Astrocyte (in vitro differentiated cells and primary cell): ENCODE measurements around the gene BTN2A1. TPM values are rescaled to one million over a fixed set of nuclear protein-coding genes. Genes with fewer than 3 reads are reported as not detected.

Experiments
- DNase-seq: peaks from one replicate; pipeline ENCODE4 v3.0.0-alpha.2; 2010; ENCODE audit warnings: low read depth
- FAIRE-seq: peaks from 2 replicates; lab custom pipeline; 2011; peaks lifted over from hg19 to GRCh38; lab: Jason Lieb, UNC
- H2AFZ ChIP-seq: 2 replicates; pipeline ENCODE4 v1.6.0; 2012; ENCODE audit warnings: low read depth, low read length, inconsistent platforms
- H3K27ac ChIP-seq: 2 replicates; pipeline ENCODE4 v1.5.1; 2011; ENCODE audit warnings: low read depth, low read length, inconsistent platforms
- H3K27me3 ChIP-seq: 2 replicates; pipeline ENCODE4 v1.6.0; 2011; ENCODE audit warnings: low read length, inconsistent platforms; ENCODE audit not compliant: insufficient read depth
- H3K36me3 ChIP-seq: 2 replicates; pipeline ENCODE4 v1.5.1; 2011; ENCODE audit warnings: low read length, inconsistent platforms; ENCODE audit not compliant: insufficient read depth
- H3K4me1 ChIP-seq: 2 replicates; pipeline ENCODE4 v1.5.1; 2011; ENCODE audit warnings: low read length, inconsistent platforms; ENCODE audit not compliant: insufficient read depth
- H3K4me2 ChIP-seq: 2 replicates; pipeline ENCODE4 v1.6.0; 2012; ENCODE audit warnings: low read length, inconsistent platforms
- H3K4me3 ChIP-seq: 2 replicates; pipeline ENCODE4 v1.5.1; 2011; ENCODE audit warnings: low read depth, mild to moderate bottlenecking, low read length, inconsistent platforms; ENCODE audit not compliant: insufficient read depth
- H3K79me2 ChIP-seq: 2 replicates; pipeline ENCODE4 v1.6.0; 2012; ENCODE audit warnings: mild to moderate bottlenecking, low read length, inconsistent platforms; ENCODE audit not compliant: insufficient read depth
- H3K9ac ChIP-seq: 2 replicates; pipeline ENCODE4 v1.6.0; 2012; ENCODE audit warnings: mild to moderate bottlenecking, low read length, inconsistent platforms
- H3K9me3 ChIP-seq: 2 replicates; pipeline ENCODE4 v1.5.1; 2012; ENCODE audit warnings: low read depth, mild to moderate bottlenecking, low read length, inconsistent platforms; ENCODE audit not compliant: insufficient read depth
- H4K20me1 ChIP-seq: 2 replicates; pipeline ENCODE4 v1.6.0; 2012; ENCODE audit warnings: low read length, inconsistent platforms; ENCODE audit not compliant: insufficient read depth
- H3K27ac Mint-ChIP-seq: one replicate; pipeline ENCODE4 v1.8.0; 2021; ENCODE audit warnings: mild to moderate bottlenecking, mixed read lengths; ENCODE audit not compliant: unreplicated experiment
- H3K27me3 Mint-ChIP-seq: one replicate; pipeline ENCODE4 v1.8.0; 2021; ENCODE audit warnings: low read depth, mixed read lengths; ENCODE audit not compliant: unreplicated experiment
- H3K36me3 Mint-ChIP-seq: one replicate; pipeline ENCODE4 v1.8.0; 2021; ENCODE audit warnings: low read depth, mixed read lengths; ENCODE audit not compliant: unreplicated experiment
- H3K4me1 Mint-ChIP-seq: one replicate; pipeline ENCODE4 v1.8.0; 2021; ENCODE audit warnings: low read depth, mixed read lengths; ENCODE audit not compliant: unreplicated experiment
- H3K4me3 Mint-ChIP-seq: one replicate; pipeline ENCODE4 v1.8.0; 2021; ENCODE audit warnings: mild to moderate bottlenecking, moderate library complexity, mixed read lengths; ENCODE audit not compliant: unreplicated experiment
- H3K9me3 Mint-ChIP-seq: one replicate; pipeline ENCODE4 v1.8.0; 2021; ENCODE audit warnings: mild to moderate bottlenecking, mixed read lengths; ENCODE audit not compliant: unreplicated experiment
- EZH2 ChIP-seq: IDR thresholded peaks from 2 replicates; pipeline ENCODE4 v1.6.1; 2012; ENCODE audit warnings: mild to moderate bottlenecking, low read length, inconsistent platforms; ENCODE audit not compliant: insufficient read depth
- total RNA-seq: library from RNA; stranded (reverse); gene quantifications from 2 replicates; pipeline ENCODE4 v1.2.1, GENCODE V29; 2021
- TF ChIP-seq, protein P1 (sequence below): IDR thresholded peaks from 2 replicates; pipeline ENCODE4 v1.5.1; 2011; ENCODE audit warnings: low read depth, mild to moderate bottlenecking, inconsistent platforms, low read length, moderate library complexity; ENCODE audit not compliant: insufficient read depth

BTN2A1 gene
- total RNA-seq, 1 donor from 2014 or later, result 50.4 TPM

- H3K36me3 Mint-ChIP-seq, result no peaks in the 10 kb centered on the region
- TF ChIP-seq EZH2, result no peak
- TF ChIP-seq, protein P1, sequence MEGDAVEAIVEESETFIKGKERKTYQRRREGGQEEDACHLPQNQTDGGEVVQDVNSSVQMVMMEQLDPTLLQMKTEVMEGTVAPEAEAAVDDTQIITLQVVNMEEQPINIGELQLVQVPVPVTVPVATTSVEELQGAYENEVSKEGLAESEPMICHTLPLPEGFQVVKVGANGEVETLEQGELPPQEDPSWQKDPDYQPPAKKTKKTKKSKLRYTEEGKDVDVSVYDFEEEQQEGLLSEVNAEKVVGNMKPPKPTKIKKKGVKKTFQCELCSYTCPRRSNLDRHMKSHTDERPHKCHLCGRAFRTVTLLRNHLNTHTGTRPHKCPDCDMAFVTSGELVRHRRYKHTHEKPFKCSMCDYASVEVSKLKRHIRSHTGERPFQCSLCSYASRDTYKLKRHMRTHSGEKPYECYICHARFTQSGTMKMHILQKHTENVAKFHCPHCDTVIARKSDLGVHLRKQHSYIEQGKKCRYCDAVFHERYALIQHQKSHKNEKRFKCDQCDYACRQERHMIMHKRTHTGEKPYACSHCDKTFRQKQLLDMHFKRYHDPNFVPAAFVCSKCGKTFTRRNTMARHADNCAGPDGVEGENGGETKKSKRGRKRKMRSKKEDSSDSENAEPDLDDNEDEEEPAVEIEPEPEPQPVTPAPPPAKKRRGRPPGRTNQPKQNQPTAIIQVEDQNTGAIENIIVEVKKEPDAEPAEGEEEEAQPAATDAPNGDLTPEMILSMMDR, result no peak
- H3K9ac ChIP-seq, result no peak overlapping the region
- H3K27ac ChIP-seq, result no peak overlapping the region
- no peaks in the 10 kb centered on the region for H3K79me2 ChIP-seq
- no peak overlapping the region for H2AFZ ChIP-seq
- no peak overlapping the region for H3K4me3 ChIP-seq
- no peak overlapping the region for H3K27ac Mint-ChIP-seq
- peaks cover 3% of the 10 kb centered on the region for H3K4me1 Mint-ChIP-seq
- no peak overlapping the region for H3K4me3 Mint-ChIP-seq
- H3K27me3 Mint-ChIP-seq, result peaks cover 13% of the 10 kb centered on the region
- H3K27me3 ChIP-seq, result peaks cover 6% of the 10 kb centered on the region
- H3K36me3 ChIP-seq, result no peaks in the 10 kb centered on the region
- FAIRE-seq, result no peak
- peaks cover 1% of the 10 kb centered on the region for H3K9me3 Mint-ChIP-seq
- no peaks in the 10 kb centered on the region for H3K4me1 ChIP-seq
- no peaks in the 10 kb centered on the region for H3K9me3 ChIP-seq
- H3K4me2 ChIP-seq, result no peak overlapping the region
- no peaks in the 10 kb centered on the region for H4K20me1 ChIP-seq
- no peak for DNase-seq
Observed at GRCh38 chr6:26495281-26495680, 37.5 kb downstream of the BTN2A1 start.

DNA sequence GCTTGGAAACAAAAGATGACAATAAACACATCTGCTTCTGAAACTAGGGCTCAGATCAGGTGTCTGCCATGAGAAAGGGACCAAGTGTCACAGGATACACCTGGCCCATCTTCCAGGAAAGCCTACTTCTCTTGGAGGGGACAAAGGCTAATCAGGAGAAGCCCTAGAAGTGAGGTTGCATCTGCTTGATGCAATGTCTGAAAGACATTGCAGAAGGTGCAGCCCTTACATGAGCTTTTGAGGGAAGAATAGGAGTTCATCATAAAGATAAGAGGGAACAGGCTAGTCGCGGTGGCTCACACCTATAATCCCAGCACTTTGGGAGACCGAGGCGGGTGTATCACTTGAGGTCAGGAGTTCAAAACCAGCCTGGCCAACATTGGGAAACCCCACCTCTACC, 39.9 kb downstream of the BTN2A1 start:
- H2AFZ ChIP-seq, result no peak overlapping the region
- H3K79me2 ChIP-seq, result no peaks in the 10 kb centered on the region
- DNase-seq (no peak), FAIRE-seq (no peak)
- peaks cover 30% of the 10 kb centered on the region for H3K27me3 Mint-ChIP-seq
- H3K4me1 Mint-ChIP-seq, result peaks cover 3% of the 10 kb centered on the region
- no peak overlapping the region for H3K4me3 ChIP-seq
- no peaks in the 10 kb centered on the region for H3K36me3 Mint-ChIP-seq
- no peaks in the 10 kb centered on the region for H3K9me3 ChIP-seq
- H3K27ac ChIP-seq, result no peak overlapping the region
- peaks cover 25% of the 10 kb centered on the region for H3K27me3 ChIP-seq
- H3K9ac ChIP-seq, result no peak overlapping the region
- H4K20me1 ChIP-seq, result no peaks in the 10 kb centered on the region
- no peaks in the 10 kb centered on the region for H3K36me3 ChIP-seq
- TF ChIP-seq EZH2, result no peak
- TF ChIP-seq, protein P1, result no peak
- no peak overlapping the region for H3K4me3 Mint-ChIP-seq
- H3K4me2 ChIP-seq, result no peak overlapping the region
- H3K27ac Mint-ChIP-seq, result no peak overlapping the region
- H3K4me1 ChIP-seq, result no peaks in the 10 kb centered on the region
- H3K9me3 Mint-ChIP-seq, result peaks cover 1% of the 10 kb centered on the region

DNA sequence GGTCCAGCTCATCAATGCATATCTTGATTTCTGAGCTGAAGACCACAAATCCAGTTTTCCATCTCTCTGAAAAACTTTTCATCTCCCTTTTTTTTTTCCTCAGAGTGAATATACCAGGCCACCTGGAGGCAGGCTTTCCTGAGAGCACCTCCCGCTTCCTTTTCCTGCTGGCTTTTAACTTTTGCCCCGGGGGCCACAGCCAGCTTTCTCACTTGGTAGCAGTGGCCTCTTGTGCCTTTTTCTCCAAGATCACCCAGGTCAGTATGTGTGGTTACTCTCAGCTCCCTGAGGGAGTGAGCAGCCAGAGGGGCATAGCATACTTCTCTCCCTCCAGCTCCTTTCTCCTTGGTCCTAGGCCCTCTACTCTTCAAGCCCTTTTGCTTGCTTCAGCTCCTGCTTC, 42.3 kb downstream of the BTN2A1 start, which contains the start of gene BTN1A1:
Gene BTN1A1 (plus strand): TSS at position 202 of the 400 bp plus-strand sequence. CDS start 984 bp downstream, outside the sequence.
- H3K27ac Mint-ChIP-seq, result no peak within 1 kb of the TSS
- H3K4me3 Mint-ChIP-seq, result peak within 1 kb of the TSS; percentile 0
- H3K4me1 Mint-ChIP-seq, result no peaks in the 10 kb centered on the region
- TF ChIP-seq, protein P1, result no peak
- TF ChIP-seq EZH2, result no peak
- H3K9me3 ChIP-seq, result no peaks in the 10 kb centered on the region
- H3K79me2 ChIP-seq, result no peaks in the 10 kb centered on the region
- no peak within 1 kb of the TSS for H3K9ac ChIP-seq
- no peak within 1 kb of the TSS for H3K27ac ChIP-seq
- peaks cover 44% of the 10 kb centered on the region for H3K27me3 Mint-ChIP-seq
- H3K4me3 ChIP-seq, result no peak within 1 kb of the TSS
- no peak within 1 kb of the TSS for H3K4me2 ChIP-seq
- no peak within 1 kb of the TSS for H2AFZ ChIP-seq
- H4K20me1 ChIP-seq, result no peaks in the 10 kb centered on the region
- H3K4me1 ChIP-seq, result no peaks in the 10 kb centered on the region
- no peak for FAIRE-seq
- peaks cover 1% of the 10 kb centered on the region for H3K9me3 Mint-ChIP-seq
- peaks cover 32% of the 10 kb centered on the region for H3K27me3 ChIP-seq
- no peak for DNase-seq
- H3K36me3 ChIP-seq, result no peaks in the 10 kb centered on the region
- H3K36me3 Mint-ChIP-seq, result no peaks in the 10 kb centered on the region
